PC-3 (cell line): Measurements from ENCODE around the gene HOXC4. TPM values are rescaled to one million over a fixed set of nuclear protein-coding genes. Genes with fewer than 3 reads are reported as not detected.

Experiments
- ATAC-seq: fragments of 200-7000 bp; cut with Tn5 transposase; 2 replicates; pipeline ENCODE4 v1.9.1; 2020; ENCODE audit warnings: mild to moderate bottlenecking, moderate library complexity
- BruUV-seq: library from RNA; stranded (reverse); fragments of 400-500 nt; replicated peaks from 2 replicates; lab custom pipeline; 2021; lab: Mats Ljungman, UMichigan
- CTCF ChIA-PET: fragments of 300-600 bp; sonication (Branson Sonifier 250); formaldehyde crosslinking; loops from one replicate; lab custom pipeline; 2022; ENCODE audit warnings: antibody characterized with exemption; lab: Charles Lee
- POLR2A ChIA-PET: fragments of 300-600 bp; sonication (Branson Sonifier 250); formaldehyde crosslinking; loops from one replicate; lab custom pipeline; 2022; ENCODE audit warnings: antibody characterized with exemption; ENCODE audit not compliant: unreplicated experiment; lab: Charles Lee
- DNase-seq: peaks from one replicate; pipeline ENCODE4 v3.0.0-alpha.2; 2015
- H2AFZ ChIP-seq: fragments of 300-600 bp; sonication (generic); 2 replicates; pipeline ENCODE4 v1.6.0; 2016; ENCODE audit warnings: antibody characterized with exemption, low read length
- H3F3A ChIP-seq: fragments of 300-600 bp; sonication (generic); one replicate; pipeline ENCODE4 v1.6.0; 2017; ENCODE audit warnings: antibody characterized with exemption, low read length, control low read depth, mild to moderate bottlenecking; ENCODE audit not compliant: unreplicated experiment
- H3K27ac ChIP-seq: fragments of 300-600 bp; sonication (generic); 2 replicates; pipeline ENCODE4 v1.5.1; 2016; ENCODE audit warnings: mild to moderate bottlenecking, low read length
- H3K27me3 ChIP-seq: fragments of 300-600 bp; sonication (generic); 2 replicates; pipeline ENCODE4 v1.6.1; 2016; ENCODE audit warnings: low read length, mixed read lengths
- H3K36me3 ChIP-seq: fragments of 300-600 bp; sonication (generic); 2 replicates; pipeline ENCODE4 v1.6.1; 2016; ENCODE audit warnings: low read depth, mixed run types, low read length, mixed read lengths
- H3K4me1 ChIP-seq: fragments of 300-600 bp; sonication (generic); 2 replicates; pipeline ENCODE4 v1.5.1; 2016; ENCODE audit warnings: low read length; ENCODE audit not compliant: insufficient read depth
- H3K4me2 ChIP-seq: fragments of 300-600 bp; sonication (generic); 2 replicates; pipeline ENCODE4 v1.6.0; 2016; ENCODE audit warnings: low read length
- H3K4me3 ChIP-seq: fragments of 300-600 bp; sonication (generic); 2 replicates; pipeline ENCODE4 v1.5.1; 2016; ENCODE audit warnings: mild to moderate bottlenecking, low read length, mixed read lengths
- H3K79me2 ChIP-seq: fragments of 300-600 bp; sonication (generic); 2 replicates; pipeline ENCODE4 v1.6.1; 2017; ENCODE audit warnings: low read length, mixed read lengths
- H3K9ac ChIP-seq: fragments of 300-600 bp; sonication (generic); 2 replicates; pipeline ENCODE4 v1.6.0; 2016; ENCODE audit warnings: mild to moderate bottlenecking, low read length
- H3K9me2 ChIP-seq: fragments of 300-600 bp; sonication (generic); replicated peaks from 2 replicates; pipeline ENCODE4 v1.6.1; 2016; ENCODE audit warnings: mixed run types, low read length, mixed read lengths
- H3K9me3 ChIP-seq: fragments of 300-600 bp; sonication (generic); 2 replicates; pipeline ENCODE4 v1.6.1; 2016; ENCODE audit warnings: low read length, mixed read lengths
- H4K20me1 ChIP-seq: fragments of 300-600 bp; sonication (generic); 2 replicates; pipeline ENCODE4 v1.6.1; 2016; ENCODE audit warnings: low read length, mixed read lengths
- EZH2 ChIP-seq: fragments of 300-600 bp; sonication (generic); IDR thresholded peaks from one replicate; pipeline ENCODE4 v1.6.1; 2017; ENCODE audit warnings: antibody characterized with exemption, mild to moderate bottlenecking, low read length; ENCODE audit not compliant: unreplicated experiment
- EZH2phosphoT487 ChIP-seq: fragments of 300-600 bp; sonication (generic); IDR thresholded peaks from 2 replicates; pipeline ENCODE4 v1.6.1; 2018; ENCODE audit warnings: mild to moderate bottlenecking, antibody characterized with exemption, low read length, borderline replicate concordance
- intact Hi-C: fragments of 100-400 bp; cut with micrococcal nuclease; formaldehyde crosslinking; loops from 2 replicates; pipeline ENCODE4 v1.9.0; 2023
- total RNA-seq: library from RNA; depleted of rRNA; stranded (reverse); fragments of >200 nt; gene quantifications from 2 replicates; pipeline ENCODE4 v1.2.3, GENCODE V29; 2014
- TF ChIP-seq, protein P1 (sequence below): fragments of 300-600 bp; sonication (generic); conservative IDR thresholded peaks from 2 replicates; pipeline ENCODE4 v1.5.1; 2017; ENCODE audit warnings: antibody characterized with exemption, low read depth, mild to moderate bottlenecking, low read length

Gene HOXC4
- total RNA-seq, 1 experiment from 2014 or later, result 1.8 TPM

DNA sequence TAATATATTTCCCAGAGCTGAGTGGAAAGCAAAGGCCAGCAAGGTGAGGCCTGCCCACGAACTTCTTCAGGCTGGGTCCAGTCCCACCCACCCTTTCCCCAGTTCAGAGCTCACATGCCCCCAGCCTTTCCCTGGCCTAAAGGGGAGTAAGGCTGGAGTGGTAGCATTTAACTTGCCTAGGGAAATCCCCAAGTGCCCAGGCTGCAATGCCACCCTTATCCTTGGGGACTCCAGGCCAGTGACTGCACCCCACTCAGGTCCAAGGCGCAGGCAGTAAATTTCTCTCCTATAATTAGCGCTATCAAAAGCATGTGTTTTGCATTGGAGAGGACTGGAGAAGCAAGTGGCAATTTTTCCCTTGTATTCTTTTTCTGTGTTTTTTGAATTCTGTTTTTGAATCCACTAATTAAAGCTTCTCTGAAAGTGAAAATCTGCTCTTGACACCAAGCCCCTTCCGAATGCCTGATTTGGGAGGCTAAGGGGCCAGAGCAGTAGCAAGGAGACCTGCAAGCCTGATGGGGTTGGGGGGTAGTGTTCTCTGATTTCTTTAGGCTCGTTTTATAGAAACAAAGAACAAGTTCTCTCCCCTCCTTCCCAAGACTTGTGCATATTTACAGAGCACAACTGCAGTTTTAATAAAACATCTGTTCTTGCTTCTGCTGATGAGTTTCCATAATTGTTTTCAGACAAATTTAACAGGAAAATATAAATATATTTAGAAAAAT, 28.9 kb upstream of the HOXC4 start:
- H3K27me3 ChIP-seq, result no peaks in the 10 kb centered on the region
- TF ChIP-seq, protein P1, sequence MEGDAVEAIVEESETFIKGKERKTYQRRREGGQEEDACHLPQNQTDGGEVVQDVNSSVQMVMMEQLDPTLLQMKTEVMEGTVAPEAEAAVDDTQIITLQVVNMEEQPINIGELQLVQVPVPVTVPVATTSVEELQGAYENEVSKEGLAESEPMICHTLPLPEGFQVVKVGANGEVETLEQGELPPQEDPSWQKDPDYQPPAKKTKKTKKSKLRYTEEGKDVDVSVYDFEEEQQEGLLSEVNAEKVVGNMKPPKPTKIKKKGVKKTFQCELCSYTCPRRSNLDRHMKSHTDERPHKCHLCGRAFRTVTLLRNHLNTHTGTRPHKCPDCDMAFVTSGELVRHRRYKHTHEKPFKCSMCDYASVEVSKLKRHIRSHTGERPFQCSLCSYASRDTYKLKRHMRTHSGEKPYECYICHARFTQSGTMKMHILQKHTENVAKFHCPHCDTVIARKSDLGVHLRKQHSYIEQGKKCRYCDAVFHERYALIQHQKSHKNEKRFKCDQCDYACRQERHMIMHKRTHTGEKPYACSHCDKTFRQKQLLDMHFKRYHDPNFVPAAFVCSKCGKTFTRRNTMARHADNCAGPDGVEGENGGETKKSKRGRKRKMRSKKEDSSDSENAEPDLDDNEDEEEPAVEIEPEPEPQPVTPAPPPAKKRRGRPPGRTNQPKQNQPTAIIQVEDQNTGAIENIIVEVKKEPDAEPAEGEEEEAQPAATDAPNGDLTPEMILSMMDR, result no peak
- no peak for TF ChIP-seq EZH2phosphoT487
- no peak for TF ChIP-seq EZH2
- H2AFZ ChIP-seq, result no peak overlapping the region
- H3K9me2 ChIP-seq, result no peaks in the 10 kb centered on the region
- no peaks in the 10 kb centered on the region for H3K9me3 ChIP-seq
- ATAC-seq, result no peak
- no peak overlapping the region for H3K4me3 ChIP-seq
- peaks cover 10% of the 10 kb centered on the region for H3K4me1 ChIP-seq
- ChIA-PET POLR2A (no interaction called here), CTCF (no interaction called here)
- no peak for DNase-seq
- no peak overlapping the region for H3K4me2 ChIP-seq
- no peak overlapping the region for H3K9ac ChIP-seq
- peaks cover 75% of the 10 kb centered on the region for H3K79me2 ChIP-seq
- H3F3A ChIP-seq, result no peaks in the 10 kb centered on the region
- no peaks in the 10 kb centered on the region for H4K20me1 ChIP-seq
- no TSS peak for BruUV-seq
- intact Hi-C loops, result no loop called here
- no peaks in the 10 kb centered on the region for H3K36me3 ChIP-seq
- no peak overlapping the region for H3K27ac ChIP-seq

- TF ChIP-seq, protein P1, result no peak
- TF ChIP-seq EZH2, result no peak
- no peak for TF ChIP-seq EZH2phosphoT487
- no TSS peak for BruUV-seq
- no peak for DNase-seq
- no peaks in the 10 kb centered on the region for H3K9me2 ChIP-seq
- intact Hi-C loops, result no loop called here
- ATAC-seq, result no peak
- H3K4me3 ChIP-seq, result no peak overlapping the region
- H3K4me2 ChIP-seq, result no peak overlapping the region
- H3K79me2 ChIP-seq, result peaks cover 65% of the 10 kb centered on the region
- POLR2A ChIA-PET, result no interaction called here
- H4K20me1 ChIP-seq, result no peaks in the 10 kb centered on the region
- H2AFZ ChIP-seq, result no peak overlapping the region
- no peak overlapping the region for H3K9ac ChIP-seq
- no peaks in the 10 kb centered on the region for H3K9me3 ChIP-seq
- no peak overlapping the region for H3K27ac ChIP-seq
- peaks cover 10% of the 10 kb centered on the region for H3K4me1 ChIP-seq
- CTCF ChIA-PET, result no interaction called here
- H3F3A ChIP-seq, result no peaks in the 10 kb centered on the region
- no peaks in the 10 kb centered on the region for H3K36me3 ChIP-seq
- no peaks in the 10 kb centered on the region for H3K27me3 ChIP-seq
Observed at GRCh38 chr12:54025499-54026405, 27.9 kb upstream of the HOXC4 start.
